GM20431 (cell line): ENCODE results near the gene GTF2IRD1.
"Not testable (repeated sequence)": the region's sequence is repeated elsewhere in the genome, so short reads cannot be mapped to it uniquely, and the experiment has no call there.

Experiments
- in situ Hi-C: fragments of 300-500 bp; cut with MseI, MboI; formaldehyde crosslinking; loops from one replicate; pipeline ENCODE4 v1.15.0; 2020; ENCODE audit warnings: low sequenced_read_pairs; ENCODE audit not compliant: unreplicated experiment

Gene GTF2IRD1

DNA sequence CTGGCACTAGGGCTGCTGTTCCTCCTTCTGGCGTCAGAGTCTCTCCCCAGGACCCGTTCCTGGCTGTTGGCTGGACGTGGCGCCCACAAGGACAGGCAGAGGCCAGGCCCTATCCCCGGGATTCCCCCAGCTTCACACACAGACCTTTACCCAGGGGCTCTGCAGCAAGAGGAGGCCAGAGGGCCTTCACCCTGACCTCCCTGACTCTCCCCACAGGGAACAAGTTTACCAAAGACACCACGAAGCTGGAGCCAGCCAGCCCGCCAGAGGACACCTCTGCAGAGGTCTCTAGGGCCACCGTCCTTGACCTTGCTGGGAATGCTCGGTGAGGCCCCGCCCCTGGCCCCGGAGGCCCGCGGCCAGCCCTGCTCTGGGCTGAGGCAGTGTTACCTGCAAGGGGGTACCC is 82.2 kb downstream of the GTF2IRD1 start:
- in situ Hi-C loops: no loop called here

DNA sequence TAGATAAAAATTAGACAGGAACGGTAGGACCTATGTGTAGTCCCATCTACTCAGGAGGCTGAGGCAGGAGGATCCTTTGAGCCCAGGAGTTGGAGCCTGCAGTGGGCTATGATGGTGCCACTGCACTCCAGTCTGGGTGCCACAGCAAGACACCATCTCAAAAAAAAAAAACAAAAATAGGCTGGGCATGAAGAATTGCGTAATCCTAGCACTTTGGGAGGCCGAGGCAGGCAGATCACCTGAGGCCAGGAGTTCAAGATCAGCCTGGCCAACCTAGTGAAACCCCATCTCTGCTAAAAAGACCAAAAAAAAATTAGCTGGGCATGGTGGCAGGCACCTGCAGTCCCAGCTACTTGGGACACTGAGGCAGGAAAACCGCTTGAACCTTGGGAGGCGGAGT is 88.2 kb downstream of the GTF2IRD1 start:
- in situ Hi-C loops: not testable (repeated sequence)

DNA sequence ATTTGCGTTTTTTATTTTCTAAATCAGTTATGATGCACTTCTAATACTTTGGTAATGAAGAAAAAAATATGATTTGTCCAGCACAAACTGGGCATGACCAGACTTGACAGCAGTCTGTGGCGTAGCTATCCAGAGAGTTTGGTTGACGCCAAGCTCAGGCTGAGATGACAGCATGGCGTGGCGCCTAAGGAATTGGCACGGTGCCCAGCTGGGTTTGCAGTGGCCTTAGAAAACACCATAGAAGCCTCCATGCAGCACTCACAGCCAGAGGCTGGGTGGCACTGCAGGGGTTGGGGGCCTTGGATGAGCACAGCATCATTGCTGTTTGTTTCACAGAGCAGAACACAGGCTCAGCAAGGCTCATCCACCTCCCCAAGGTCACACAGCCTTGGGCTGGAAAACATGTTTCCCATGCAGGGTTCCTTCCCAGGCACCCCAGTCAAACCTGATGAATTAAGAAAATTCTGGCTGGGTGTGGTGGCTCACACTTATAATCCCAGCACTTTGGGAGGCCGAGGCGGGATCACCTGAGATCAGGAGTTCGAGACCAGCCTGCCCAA is 88.9 kb downstream of the GTF2IRD1 start:
- in situ Hi-C loops: no loop called here

DNA sequence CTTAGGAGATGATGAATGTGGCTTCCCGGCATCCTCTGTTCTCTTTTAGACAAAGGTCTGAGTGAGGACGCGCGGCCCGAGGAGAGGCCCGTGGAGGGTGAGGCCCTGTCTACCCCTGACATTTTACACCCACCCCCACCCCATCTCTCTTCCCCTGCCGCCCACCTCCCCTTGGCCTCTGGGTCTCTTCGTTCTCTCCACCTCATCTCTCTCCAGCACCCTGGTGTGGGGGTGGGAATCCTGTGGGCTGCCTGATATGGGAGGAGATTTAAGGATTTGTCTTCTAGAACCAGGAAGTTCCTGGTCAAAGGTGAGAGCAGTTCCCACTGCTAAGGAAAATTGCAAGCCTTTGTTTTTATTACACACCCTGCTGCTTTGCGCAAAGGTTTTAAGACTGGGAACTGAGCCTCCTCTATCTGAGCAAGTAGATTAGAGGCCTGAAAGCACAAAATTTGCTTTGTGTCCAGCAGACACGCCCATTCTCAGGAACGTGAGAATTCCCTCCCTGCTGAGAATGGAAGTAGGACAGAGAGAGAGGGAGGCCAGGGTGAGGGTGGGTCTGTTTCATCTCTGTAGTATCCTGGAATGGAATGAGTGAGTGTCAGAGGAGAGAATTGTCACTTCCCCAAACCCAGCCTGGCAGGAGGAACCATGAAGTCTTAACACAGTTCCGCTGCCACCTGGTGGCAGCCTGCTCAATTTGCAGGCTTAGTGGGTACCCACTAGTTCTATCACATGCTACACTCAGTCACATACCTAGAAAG is 91.2 kb downstream of the GTF2IRD1 start:
- in situ Hi-C loops: no loop called here

DNA sequence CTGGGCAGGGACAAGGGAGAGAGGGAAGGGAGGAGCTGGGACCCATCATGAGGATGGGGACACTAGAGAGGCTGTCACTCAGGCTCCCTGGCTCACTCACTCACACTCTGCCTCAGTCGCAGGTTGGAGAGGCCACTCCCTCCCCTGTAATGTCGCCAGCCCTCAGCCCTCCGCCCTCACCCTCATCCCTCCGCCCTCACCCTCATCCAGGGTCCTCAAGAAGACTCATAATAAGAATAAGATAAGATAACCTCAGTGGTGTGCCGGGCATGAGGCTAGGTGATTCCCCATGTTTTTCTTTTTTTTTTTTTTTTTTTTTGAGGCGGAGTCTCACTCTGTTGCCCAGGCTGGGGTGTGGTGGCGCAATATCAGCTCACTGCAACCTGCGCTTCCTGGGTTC is 92.2 kb downstream of the GTF2IRD1 start:
- in situ Hi-C loops: no loop called here

DNA sequence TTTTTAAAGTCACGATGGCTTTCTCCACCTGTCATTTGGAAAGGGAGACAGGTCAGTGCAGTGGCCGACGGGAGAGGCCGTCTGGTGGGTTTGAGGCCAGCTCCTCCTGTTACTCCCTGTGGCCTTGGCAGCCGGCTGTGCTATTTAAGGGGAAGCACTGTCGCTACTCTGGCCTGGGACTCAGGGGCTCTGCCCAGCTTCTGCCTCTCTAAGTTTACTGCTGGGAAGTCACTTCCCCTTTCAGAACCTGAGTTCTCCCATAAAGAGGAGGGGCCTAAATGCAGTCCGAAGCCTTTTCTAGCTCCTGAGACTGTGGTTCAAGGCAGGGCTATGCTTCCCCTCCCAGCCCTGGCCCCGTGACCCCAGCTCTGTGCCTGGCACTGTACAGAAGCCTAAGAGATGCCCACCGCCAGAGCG is 99.9 kb downstream of the GTF2IRD1 start:
- in situ Hi-C loops: not testable (repeated sequence)

DNA sequence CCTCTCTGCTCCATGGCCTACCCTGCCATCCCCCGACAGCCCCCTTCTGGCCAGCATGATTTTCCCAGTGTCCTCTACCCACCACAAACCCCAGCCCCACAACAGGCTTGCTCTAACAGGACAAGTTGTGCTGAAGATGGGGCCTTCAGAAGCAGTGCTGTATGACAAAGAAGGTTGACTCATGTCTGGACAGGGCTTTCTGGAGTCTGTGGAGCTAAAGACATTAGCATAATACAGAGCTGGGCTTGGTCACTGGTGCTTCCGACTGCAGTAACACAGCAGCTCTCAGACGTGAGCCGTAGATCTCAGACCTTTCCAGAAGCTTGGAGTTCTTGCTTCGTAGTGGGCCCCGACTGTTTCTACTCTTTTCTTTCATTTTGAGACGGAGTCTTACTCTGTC is 100.5 kb downstream of the GTF2IRD1 start:
- in situ Hi-C loops: no loop called here

DNA sequence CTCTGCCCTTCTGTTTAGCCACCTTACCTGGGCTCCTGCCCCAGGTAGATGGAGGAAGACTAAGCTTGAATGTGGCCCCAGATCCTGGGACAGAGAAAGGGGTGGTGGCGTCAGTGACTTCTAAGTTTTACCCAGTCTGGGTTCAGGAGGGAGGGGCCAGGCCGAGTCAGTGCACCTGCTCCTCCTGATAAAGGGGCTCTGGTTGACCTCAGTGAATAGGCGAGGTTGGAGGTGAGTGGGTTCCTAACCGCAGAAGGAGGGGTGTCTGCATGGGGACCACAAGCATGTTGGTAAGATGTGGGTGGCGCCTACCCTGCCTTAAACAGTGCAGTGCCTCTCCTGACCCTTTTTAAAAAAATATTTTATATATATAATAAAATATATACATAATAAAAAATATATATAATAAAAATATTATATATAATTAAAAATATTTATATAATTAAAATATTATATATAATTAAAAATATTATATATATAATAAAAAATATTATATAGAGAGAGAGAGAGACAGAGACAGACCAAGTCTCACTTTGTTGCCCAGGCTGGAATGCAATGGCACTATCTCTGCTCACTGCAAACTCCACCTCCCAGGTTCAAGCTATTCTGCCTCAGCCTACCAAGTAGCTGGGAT is 106.5 kb downstream of the GTF2IRD1 start:
- in situ Hi-C loops: no loop called here

DNA sequence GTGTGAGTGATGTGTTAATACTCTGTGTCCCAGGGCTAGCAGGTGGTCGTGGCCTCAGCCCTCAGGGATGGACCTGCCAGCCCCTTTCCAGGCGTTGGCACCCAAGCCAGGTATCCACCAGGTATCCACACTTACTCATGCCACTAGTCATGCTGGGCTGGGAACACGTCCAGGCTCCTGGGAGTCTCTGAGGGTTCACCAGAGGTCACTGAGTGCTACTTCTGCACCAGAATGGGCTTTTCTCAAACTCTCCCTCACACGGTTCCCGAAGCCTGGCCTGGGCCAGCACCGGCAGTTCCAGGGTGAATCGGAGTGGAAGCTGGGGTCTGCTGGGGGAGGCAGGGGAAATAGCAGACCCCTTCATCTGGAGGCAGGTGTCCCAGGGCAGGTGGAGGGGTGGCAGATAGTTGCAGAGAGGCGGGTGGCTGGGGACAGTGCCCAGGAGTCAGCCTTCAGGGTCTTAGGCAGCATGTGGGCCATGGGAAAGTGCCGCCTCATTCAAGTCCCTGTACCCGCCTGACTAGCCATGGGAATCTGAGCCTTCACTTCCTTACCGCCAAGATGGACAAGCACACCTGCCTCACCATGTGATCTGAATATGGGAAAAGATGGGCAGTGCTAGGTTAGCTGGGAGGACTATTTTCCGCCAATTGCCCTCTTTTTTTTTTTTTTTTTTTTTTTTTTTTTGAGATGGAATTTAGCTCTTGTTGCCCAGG is 108.3 kb downstream of the GTF2IRD1 start:
- in situ Hi-C loops: no loop called here

DNA sequence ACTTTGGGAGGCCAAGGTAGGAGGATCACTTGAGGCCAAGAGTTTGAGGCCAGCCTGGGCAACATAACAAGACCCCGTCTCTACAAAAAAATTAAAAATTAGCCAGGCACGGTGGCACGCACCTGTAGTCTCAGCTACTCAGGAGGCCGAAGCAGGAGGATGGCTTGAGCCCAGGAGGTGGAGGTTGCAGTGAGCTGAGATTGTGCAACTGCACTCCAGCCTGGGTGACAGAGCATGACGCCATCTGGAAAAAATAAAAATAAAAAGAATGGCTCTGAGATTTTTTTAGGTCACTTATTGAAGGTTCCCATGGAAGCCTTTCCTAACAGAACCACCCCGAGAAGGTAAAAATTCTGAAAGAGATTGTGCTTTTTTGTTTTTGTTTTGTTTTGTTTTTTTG is 109.9 kb downstream of the GTF2IRD1 start:
- in situ Hi-C loops: not testable (repeated sequence)

DNA sequence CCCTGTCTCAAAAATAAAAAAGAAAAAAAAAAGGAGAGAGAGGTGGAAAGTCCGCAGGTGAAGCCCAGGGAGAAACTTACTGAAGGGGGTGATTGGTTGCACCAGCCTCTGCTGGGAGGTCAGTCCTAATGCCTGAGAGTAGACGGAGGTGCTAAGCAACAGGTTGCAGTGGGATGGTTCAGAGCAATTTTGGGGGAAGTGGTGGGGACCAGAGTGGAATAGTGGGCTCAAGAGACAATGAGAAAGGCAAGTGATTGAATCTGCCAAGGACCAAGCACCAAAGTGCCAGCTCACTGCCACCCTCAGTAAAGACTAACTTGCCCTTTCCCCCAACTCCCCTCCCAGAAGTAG is 113.6 kb downstream of the GTF2IRD1 start:
- in situ Hi-C loops: no loop called here

DNA sequence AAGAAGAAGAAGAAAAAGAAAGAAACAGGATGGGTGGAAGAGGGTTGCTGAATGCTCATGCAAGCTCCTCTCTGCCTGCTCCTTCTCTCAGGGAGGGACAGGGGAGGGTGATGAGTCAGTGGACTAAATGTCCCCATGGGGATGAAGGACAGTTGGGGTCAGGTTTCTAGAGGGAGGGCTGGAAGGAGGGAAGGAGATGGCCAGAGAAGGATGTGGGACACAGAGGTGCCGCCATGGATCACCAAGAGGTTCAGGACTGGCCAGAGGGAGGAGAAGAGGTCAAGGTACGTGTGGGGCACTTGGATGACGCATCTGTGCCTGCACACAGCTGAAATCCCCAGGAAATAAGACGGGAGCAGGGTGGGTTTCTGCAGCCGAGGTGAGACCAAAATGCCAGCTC is 115.0 kb downstream of the GTF2IRD1 start:
- in situ Hi-C loops: no loop called here

DNA sequence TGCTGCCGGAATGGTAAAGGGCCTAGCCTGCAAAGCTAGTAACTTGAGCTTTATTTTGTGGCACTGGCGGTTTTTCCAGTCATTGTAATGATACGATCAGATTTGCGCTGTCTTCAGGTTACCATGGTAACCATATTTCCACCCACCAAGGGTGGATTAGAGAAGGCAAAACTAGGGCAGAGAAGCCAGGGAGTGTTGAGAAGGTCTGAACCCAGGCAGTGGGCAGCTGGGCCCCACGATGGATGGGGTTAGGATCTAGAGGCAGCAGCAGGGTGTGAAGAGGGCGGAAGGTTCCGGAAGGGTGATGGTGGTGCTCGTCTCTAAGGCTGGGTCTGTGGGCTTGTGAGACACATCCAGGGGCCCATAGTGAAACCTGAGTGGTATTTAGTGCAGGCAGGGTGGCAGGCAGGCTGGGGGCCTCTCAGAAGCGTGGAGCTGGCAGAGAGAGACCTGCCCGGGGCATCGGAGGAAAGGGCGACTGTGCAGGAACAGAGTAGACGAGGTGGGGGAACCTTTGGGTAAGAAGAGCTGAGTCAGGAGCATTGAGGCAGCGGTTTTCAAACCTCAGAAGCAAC is 115.9 kb downstream of the GTF2IRD1 start:
- in situ Hi-C loops: no loop called here

DNA sequence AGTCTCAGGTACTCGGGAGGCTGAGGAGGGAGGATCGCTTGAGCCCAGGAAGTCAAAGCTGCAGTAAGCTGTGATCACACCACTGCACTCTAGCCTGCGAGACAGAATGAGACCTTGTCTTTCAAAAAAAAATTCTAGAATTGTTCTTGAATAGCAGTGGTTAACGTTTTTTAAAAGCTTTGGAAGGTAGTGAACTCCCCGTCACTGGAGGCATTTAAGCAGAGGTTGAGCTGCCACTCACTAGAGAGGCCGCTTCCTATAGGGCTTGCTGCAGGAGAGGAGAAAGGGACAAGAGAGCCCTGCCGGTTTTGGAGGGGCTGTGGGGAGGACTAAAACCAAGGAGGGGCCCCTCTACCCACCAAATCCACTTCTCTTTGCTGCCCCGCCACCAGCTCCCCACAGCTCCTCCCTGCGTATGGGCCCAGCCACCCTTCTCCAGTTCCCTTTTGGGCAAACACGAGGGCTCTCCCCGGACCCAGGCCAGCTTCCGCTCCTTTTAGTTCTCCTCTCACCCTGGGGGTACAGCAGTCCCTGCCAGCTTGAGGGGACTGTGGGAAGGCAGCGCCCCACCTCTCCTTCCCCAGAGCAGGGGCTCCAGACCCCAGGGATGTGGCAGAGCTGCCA is 116.9 kb downstream of the GTF2IRD1 start:
- in situ Hi-C loops: no loop called here

DNA sequence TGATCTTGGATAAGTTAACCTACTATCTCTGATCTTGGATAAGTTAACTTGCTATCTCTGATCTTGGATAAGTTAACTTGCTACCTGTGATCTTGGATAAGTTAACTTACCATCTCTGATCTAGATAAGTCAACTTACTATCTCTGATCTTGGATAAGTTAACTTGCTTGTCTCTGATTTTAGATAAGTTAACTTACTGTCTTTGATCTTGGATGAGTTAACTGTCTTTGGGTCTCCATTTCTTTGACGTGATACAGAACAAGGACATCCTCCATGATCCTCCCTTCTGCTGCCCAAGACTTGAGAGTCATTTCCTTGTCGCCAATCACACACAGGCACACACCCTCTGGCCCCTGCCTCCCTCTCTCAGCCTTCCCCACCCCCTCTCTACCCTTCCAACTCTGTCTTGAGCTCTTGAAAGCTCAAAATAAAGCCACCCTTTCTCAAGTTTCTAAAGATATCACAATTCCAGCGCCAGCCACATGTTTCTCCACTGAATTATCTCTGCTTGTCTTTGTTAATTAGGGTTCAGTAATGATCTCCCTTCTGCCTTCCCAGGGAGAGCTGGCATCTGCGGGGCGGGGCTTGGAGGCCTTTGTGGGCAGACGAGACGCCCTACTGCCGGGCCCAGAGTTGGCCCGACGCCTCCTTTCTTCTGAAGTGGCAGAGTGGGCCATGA is 118.7 kb downstream of the GTF2IRD1 start:
- in situ Hi-C loops: no loop called here

DNA sequence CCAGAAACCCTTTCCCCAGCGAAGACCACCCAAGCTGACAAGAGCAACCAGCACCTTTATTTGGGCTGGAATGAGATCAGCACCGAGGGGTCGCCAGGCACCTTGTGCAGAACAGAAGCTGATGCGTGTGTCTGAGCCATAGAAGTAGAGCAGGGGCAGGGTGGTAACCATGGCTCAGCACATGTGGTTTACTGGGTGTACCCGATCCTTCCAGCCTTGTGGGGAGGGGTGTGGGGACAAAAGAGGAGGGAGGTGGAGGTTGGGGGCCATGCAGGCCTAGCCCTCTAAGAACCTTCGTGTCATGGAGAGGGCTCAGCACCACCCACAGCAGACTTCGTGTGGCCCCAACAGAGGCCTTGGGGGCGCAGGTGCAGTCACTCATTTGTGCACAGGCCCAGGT is 119.8 kb downstream of the GTF2IRD1 start:
- in situ Hi-C loops: no loop called here

DNA sequence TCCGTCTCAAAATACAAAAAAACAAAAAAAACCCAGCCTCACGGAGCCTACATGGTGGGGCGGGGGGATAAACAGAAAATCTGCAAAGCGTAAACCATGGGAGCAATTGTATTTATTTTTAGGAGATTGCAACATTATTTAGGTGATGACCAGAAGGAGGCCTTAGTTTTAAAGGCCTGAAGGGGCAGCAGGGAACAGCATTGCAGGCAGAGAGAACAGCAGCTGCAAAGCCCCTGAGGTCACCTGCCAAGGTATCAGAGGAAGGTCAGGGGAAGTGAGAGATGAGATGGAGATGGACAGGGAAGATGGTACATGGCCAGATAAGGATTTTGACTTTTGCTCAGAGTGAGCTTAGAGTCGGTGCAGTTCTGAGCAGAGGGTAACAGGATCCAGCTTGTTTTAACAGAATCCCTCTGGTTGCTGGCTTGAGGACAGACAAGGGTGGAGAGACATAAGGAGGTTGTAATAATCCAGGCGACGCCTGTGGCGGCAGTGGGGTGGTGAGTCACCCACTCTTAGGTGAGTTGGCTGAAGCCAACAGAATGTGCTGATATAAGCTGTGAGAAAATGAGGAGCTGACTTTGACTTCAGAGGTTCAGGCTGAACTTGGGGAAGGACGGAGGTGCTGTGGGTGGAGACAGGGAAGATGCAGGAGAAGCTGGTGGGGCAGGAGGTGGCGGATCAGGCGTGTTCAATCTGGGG is 121.5 kb downstream of the GTF2IRD1 start:
- in situ Hi-C loops: no loop called here

DNA sequence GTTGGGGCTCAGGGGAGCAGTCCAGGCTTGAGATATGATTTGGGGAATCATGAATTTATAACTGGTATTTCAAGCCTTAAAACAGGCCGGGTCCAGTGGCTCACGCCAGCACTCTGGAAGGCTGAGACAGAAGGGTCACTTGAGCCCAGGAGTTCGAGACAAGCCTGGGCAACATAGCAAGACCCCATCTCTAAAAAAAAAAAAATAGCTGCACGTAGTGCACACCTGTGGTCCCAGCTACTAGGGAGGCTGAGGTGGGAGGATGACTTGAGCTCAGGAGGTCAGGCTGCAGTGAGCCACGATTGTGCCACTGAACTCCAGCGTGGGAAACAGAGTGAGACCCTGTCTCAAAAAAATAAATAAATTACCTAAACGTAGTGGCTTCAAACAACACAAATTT is 122.1 kb downstream of the GTF2IRD1 start:
- in situ Hi-C loops: no loop called here
